Medulla oblongata (tissue), 1 donor: ENCODE results near the gene CHST15.
A peak's percentile ranks its signal among the peaks of the same experiment; 100 is the strongest.

Experiments
- DNase-seq: peaks from one replicate; pipeline ENCODE4 v3.0.0-alpha.2; 2015; ENCODE audit errors: extremely low spot score

CHST15 gene

DNA sequence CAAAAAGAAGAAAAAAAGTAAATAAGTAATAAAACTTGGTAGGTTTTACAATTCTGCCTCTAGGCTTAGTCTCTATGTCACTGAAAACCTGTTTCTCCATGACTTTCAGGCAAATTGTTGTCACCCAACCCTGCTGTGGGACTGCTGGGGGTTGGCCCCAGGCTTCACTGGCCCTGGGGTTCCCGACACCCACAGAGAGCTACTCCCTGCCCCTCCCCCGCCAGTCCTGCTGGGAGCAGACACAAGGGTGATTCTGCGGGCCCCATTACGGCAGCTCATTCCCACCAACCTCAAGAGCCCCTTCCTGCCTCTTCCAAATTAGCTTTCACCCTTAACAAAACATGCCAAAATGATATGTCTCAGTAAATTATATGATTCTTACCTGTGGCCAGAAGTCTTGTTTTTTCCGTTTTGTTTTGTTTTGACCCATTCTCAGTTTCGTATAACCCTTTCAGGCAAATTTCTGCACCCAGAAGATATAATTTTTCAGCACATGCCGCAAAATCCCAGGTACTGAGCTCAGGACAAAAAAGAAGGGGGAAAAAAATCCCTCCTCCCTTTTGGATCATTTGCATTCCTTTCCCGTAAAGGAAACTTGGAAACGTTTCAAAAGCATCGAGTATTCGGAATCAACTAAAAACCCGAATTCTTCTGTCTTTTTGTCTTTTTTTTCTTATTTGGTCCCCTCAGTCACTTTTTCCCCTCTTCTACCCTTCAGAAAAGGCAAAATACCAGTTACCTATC is 27.8 kb downstream of the CHST15 start:
- DNase-seq: no peak

DNA sequence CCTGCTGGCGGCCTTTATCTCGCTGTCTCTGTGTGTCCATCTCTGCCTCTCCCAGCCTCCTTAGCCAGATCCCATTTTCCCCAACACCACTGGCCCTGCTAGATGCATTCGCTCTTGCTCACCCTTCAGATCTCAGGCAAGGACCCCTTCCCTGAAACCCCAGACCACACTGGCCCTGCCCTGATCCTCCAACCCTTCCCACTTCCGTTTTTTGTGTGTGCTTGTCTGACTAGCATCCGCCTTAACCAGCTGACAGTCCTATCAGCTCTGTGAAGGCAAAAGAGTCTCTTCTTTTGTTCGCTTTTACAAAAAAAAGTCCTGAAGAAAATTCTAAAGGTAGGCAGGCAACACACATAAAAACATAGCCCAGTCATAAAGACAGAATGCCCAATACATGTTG is 28.7 kb downstream of the CHST15 start:
- peak; percentile 52 for DNase-seq

DNA sequence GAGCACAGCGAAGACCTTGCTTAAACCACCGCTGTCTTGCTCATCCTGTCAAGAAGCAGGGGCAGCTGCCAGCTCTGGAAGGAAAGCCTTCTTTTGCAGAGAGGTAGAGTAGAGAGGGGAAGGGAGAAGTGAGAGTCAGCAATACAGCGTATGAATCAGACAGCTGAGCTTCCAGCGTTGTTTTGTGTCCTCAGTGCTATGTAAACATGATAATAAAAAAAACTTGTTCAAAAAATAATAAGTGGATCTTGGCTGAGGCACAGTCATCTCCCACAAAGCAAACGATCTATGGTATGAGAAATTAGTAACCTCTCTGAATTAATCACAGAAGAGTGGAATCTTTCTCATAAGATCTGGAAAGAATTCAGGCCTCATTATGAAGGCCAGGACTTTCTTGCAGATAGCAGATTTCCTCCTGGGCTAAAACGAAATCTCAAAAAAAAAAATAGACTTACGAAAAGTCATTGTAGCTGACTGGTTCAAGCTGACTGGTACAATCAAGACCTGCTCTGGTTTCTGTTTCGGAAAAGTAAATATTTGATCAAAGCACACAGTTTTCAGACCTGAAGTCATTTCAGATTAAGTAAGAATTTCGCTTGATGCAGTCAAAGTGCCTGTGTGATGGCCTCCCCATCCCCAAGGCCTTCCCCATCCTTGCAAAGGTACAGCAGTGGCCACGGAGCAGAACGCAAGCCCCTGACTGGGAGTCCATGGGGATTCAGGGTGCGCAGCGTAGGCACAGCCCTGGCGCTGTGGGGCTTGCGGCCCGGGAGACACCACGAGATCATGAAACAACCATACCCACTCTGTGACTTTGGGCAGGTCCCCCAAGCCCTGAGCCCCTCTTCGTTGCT is 29.4 kb downstream of the CHST15 start:
- DNase-seq: peak; percentile 61

DNA sequence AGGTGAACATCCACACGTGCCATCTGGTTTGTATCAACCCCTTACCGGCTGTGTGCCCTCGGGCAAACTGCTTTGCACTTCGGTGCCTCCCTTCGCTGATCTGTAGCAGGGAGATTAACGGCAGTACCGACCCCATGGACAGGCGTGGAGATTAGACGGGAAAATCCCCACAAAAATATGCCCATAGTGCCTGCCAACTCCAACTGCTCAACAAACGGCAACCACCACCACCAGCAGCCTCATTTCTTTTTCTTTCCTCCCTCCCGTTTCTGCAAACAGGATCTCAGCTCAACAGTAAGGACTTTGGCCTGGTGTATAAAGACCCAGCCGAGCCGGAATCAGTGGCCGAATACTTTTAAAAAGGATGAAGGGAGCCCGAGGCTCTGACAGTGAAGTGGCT is 31.0 kb downstream of the CHST15 start:
- no peak for DNase-seq

DNA sequence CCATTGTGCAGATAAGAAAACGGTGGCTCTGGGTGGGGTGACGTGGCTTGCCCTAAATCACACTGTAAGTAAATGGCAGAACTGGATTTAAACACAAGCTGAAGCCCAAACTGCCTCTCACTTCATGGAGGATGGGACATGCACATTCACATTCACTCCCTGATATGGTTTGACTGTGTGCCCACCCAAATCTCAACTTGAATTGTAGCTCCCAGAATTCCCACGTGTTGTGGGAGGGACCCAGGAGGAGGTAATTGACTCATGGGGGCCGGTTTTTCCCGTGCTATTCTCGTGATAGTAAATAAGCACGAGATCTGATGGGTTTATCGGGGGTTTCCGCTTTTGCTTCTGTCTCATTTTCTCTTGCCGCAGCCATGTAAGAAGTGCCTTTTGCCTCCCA is 32.4 kb downstream of the CHST15 start:
- DNase-seq: no peak

DNA sequence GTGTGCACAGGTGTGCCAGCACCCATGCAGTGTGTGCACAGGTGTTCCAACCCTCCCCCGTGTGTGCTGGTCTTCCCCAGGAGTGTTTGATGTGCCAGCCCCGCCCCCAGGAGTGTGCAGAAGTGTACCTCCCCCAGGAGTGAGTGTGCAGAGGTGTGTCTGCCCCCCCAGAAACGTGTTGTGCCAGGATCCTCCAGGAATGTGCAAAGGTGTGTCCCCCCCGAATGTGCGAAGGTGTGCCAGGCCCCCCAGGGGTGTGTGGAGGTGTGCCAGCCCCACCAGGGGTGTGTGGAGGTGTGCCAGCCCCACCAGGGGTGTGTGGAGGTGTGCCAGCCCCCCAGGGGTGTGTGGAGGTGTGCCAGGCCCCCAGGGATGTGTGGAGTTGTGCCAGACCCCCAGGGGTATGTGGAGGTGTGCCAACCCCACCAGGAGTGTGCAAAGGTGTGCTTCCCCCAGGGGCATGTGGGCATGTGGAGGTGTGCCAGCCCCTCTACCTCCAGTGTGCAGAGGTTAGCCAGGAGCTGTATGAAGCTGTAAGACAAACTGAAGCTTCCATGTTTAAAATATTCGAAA is 33.2 kb downstream of the CHST15 start:
- no peak for DNase-seq

DNA sequence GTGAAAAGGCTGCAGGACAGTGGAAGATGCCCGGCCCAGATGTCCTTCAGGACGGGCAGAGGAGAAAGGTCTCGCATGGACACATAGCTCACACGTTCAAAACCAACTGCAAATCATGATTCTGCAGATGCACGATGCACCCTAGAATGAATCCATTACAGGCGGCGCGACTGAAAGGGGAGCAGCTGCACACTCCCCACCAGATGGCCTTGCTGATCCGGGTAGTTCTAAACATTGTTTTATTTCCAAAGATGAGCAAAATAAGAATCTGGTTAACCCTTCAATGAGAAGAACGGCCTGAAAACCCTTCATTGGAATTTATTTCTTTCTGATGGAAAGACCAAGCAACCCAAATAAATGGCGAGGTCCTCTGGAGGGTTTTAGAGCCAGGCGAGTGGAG is 33.8 kb downstream of the CHST15 start:
- DNase-seq: no peak

DNA sequence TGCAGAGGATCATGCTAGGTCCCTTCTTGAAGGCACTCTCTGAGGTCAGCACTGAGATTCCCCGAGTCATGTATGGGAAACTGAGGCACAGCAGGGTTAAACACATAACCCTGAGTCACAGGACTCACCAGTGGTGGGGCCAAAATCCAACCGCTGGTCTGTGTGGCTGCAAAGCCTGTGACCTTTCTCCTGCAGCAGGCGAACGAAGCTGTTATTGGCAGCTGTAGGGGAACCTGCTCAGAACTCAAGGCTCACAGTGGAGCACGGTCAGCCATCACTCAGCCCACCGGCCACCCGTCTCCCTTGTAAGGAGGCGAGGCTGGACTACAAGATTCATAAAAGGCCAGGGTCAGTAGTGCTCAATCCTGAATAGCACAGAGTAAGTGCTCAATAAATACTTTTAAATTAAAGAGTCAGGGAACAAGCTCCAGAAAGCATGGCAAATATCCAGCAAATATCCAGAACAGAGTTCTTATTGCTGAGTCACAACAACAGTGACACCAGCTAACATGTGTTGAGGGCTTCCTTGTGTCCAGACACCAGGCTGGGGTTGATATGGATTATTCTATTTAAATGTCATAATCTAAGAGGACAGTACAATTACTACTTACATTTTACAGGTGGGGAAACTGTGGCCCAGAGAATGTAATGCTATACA is 34.9 kb downstream of the CHST15 start:
- DNase-seq: no peak

DNA sequence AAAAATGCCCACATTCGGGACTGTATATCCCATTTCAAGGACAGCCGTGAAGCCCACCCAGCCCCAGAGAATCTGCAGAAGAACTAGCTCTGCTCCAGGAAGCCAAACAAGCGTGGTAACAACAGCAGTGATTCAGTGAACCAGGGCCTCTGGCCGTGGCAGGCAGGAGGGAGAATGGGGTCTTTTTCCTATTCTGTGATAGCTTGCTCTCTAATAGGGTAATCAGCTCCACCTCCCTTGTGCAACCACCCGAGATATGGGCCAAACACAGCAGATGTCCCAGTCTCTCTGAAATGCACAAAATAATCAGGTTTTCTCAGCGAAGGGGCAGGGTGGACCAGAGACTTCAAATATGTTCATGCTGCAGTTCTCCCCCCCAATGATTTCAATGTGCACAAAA is 35.8 kb downstream of the CHST15 start:
- no peak for DNase-seq

DNA sequence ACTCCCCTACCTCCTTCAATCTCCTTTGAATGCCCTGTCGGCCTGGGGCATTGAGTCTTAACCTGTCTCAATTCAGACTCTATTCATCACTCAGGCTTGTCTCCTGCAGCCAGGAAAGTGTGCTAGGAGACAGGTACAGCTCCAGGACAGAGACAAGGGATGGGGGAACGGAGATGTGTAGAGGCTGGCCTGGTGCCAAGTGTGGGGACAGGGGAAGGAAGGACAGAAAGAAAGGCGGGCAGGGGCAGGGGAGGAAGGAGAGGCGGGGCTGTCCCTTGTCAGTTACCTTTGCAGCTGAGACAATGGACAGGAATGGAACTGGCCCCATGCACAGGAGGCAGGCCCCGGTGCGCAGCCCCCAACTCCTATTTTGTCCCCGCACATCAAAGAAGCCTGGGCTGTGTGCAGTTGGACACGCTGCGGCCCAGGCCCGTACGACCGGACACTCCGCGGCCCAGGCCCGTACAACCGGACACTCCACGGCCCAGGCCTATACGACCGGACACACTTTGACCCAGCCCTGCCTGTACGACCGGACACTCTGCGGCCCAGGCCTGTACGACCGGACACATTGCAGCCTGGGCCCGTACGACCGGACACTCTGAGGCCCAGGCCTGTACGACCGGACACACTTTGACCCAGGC is 36.9 kb downstream of the CHST15 start:
- no peak for DNase-seq

DNA sequence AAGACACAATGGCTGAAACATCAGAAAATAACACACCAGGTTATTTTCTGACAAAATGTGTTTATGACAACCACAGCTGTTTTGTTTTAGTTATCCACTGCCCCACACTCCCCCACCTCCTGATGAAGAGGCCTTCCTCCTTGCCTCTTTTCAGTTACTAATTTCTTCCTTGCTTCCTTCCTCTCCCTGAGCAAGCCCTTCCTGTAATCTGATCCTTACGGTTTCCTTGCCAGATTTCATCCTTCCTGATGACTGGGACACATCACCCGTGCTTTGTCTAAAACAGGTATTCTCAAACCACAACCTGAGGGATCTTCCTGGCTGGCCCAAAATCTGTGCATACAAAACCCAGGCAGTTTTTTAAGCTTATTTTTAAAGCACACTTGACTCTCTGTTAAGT is 39.4 kb downstream of the CHST15 start:
- DNase-seq: no peak

DNA sequence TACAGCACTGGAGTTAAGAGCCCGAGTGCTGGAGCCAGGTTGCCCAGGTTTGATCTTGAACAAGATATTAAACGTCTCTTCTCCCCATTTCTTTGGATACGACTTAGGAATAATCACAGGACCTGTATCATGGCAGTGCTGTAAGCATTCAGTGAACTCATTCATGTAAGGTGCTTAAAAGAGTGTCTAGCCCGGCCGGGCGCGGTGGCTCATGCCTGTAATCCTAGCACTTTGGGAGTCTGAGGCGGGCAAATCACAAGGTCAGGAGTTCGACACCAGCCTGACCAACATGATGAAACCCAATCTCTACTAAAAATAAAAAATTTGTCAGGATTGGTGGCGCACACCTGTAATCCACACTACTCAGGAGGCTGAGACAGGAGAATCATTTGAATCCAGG is 40.8 kb downstream of the CHST15 start:
- no peak for DNase-seq

DNA sequence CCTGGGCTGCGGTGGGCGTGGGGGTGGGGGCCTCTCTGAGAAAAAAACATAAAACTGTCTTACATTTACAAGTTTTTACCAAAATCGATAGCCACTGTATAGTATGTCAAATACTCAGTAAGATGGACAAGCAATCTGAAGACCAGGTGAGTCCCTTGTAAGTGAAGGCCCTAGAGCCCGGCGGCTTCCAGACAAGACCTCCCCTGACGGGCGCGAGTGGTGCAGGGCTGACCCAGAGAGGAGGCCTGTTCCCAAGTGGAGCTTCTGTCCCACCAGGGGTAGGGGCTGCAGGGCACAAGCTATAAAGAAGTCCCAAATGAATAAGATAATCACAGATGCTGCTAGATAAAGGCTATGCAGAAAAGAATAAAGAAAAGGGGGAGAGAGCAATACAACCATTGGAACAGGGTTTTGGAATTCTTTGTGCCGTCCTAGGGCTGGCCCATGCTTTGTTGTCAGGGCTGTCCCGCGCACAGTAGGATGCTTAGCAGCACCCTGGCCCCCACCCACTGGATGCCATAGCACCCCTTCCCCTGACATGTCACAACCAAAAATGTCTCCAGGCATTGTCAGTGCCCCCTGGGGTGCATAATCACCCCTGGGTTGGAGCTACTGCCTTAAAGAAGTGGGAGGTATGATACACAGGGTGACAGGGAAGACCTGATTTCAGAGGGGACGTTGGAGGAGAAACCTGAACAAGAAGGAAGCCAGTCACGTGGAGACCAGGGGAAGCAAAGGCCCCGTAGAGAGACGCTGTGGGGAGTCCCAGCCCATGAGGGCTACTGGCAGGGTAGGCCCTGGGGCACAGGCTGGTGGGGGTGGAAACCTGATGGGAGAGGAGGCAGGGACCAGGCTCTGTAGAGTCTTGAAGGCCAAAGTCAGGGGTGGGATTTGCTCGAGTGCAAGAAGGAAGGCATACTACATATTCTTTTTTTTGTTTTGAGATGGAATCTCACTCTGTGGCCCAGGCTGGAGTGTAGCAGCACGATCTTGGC is 43.1 kb downstream of the CHST15 start:
- DNase-seq: no peak

DNA sequence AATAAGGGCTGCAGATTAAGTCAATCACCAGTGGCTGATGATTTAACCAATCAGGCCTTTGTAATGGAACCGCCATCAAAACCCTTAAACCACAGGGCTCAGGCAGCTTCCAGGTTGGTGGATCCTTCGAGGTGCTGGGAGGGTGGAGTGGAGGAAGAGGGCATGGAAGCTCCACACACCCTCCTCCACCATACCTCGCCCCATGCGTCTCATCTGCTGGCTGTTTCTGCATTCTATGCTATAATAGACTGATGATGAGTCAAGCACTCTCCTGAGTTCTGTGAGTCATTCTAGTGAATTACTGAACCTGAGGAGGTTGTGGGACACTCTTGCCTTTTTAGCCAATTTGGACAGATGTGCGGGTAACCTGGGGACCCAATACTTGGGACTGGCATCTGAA is 43.9 kb downstream of the CHST15 start:
- DNase-seq: no peak

DNA sequence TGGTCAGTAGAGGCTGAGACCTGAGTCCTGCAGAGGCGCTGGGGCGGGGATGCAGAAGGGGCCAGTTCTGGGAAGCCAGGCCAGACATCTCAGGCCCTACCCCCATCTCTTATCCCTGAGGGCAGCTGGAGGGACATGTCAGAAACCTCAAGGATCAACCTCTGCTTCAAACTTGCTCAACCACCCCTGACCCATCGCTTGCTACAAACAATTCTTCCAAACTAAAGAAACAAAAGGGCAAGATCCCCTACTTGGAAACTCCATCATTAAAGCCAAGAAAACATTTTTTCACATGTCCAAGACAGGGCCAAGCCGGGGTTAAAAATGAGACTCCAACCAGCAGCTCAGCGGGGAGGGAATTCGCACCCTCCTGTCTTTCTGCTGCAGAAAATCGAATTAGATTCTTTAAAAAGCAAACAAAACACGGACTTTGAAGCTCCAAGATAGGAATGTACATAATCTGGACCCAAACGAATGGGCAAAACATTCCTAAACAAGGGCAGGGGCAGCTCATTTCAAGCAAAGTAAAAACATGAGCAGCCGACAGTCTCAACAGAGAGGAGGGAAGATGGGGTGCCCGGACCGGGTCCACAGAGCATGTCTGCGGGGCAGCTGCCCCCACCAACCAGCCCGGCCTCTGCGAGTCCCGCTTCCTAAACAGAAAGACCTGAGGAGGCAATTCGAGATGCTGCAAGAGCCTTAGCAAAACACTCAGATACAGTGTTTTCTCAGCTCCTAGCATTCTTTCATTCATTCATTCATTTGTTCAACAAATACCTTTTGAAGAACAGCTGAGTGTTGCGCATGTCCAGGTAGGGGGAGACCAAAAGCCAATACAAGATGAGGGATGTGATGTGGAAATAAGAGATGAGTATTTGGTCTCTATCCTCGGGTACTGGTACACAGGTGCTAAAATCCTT is 44.8 kb downstream of the CHST15 start:
- no peak for DNase-seq

DNA sequence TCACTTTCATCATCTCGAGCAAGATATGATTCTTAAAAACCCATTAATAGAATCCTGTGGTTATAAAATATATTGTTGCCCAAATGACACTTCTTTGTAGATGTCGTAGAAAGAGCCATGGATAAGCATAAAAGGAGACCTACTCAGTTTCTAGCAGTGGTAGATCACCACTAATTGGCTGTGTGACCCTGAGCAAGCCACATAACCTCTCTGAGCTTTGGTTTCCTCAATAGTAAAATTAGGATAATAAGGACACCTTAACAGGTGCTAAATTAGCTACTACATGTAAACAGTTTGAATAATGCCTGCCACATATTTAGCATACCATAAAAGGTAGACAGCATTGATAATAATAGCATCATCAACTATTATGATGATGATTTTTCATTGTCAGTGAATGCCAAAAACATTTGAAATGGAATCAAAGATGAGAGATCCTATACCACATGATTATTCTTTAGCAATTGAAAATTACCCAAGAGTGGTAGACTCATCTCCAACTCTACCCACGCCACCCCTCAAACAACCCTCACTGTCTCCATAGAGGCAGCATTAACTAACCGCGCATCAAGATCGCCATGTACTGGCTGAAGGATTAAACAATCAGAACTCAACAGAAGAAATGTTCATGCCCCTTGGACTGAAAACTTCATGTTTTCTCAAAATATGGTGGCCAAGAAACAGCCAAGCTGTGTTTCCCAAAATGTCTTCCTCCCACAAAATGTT is 45.8 kb downstream of the CHST15 start:
- DNase-seq: no peak

DNA sequence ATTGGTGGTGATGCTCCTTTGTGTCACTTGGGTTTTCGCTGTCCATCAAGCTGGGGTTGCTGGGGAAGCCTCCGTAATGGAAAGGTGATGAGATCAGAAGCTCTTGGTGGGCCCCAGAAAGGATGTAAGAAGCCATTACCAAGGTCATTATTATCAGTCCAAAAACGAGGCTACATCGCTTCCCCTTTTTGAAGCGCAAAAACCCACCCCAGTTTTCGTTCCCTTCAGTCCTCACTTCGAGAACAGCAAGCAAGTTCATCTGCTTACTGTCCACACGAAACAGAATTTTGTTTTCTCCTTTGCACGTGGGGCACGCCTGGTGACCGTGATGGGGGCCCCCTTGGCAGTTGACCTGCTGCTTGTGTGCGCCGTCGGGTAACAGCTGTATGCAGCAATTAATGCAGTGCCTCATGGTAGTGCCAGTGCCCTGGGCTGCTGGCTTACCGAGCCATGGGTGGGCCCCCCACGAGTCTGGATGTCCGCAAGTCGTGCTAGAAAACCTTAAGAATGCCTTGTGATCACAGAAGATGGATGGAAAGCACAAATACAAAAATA is 47.5 kb downstream of the CHST15 start:
- DNase-seq: no peak

DNA sequence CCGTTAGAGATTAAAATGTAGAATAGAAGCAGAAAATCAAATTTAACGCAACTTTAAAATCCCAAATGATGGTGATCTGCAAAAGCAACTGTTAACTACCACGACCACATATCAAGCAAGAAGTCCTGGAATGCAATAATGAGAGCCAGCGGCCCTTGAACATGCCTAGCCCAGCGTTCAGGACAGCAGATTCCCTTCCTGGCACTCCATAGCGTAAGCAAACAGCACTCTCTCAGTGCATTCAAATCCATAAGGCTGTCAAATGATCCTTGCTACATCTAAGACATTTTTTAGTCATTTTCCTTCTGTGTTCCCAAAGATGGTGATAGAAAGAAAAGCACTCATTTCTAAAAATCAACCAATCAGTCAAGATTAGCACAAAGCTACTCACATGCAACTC is 48.1 kb downstream of the CHST15 start:
- no peak for DNase-seq
